Nucleus accumbens (tissue), 56 donors: Measurements from ENCODE around the gene GNA15.

Experiments used
- DNase-seq, 56 donors: peaks; one replicate each; lab custom pipeline; 2025; lab: John Stamatoyannopoulos, UW

The GNA15 gene

GRCh38 chr19:3119693-3120380, 16.0 kb upstream of the GNA15 start:
- peak in 3 of 56 donors; percentile 25 to 45 (median 32) for DNase-seq

- DNase-seq, result no peak
Measured at GRCh38 chr19:3120611-3121276, 15.1 kb upstream of the GNA15 start.

DNA sequence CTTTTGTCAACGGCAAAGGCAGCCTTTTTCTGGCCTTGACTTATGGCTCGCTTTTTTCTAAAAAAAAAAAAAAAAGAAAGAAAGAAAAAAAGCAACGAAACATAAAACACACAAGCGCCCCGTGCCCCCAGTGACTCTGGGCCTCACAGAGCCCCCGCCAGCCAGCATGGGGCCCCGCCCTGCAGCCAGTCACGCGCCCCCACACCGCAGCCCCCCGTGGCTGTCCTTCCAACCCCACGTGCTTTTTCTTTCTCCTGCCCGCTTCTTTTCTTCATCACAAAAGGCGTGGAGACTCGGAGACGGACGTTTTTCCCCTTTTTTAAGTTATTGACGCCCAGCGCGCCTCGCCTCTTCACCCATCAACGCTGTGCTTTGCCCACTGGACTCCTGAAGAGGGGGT, 14.4 kb upstream of the GNA15 start:
- DNase-seq, result no peak

DNA sequence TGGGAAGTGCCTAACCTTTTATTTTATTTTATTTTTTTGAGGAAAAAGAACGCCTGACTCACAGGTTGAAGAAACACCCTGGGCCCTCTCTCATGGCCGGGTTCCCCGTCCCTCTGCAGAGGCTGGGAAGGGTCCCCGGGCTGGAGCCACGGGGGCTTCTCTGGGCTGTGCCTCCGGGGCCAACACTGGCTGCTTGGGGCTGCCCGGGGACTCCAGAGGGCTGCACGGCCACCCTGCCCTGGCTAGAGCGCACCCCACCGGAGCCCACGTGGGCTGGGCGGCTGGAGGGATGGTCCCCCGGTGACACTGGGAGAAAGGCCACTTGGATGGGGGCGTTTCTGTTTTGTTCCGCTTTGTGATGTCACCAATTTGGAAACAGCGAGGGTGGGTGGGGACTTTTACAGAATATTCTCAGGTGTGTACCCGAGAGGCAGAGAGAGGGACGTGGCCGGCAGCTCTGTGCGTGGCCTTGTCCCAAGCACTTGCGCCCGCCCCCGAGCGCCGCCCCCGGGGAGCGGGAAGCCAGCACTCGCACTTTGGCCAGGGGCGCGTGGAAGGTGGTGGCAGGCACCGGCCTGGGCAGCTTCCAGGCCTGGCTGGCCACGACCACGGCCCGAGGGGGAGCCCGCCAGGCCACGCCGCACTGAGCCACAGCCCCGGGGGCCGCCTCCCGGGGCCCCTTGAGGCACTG, 13.9 kb upstream of the GNA15 start:
- DNase-seq, result no peak

DNA sequence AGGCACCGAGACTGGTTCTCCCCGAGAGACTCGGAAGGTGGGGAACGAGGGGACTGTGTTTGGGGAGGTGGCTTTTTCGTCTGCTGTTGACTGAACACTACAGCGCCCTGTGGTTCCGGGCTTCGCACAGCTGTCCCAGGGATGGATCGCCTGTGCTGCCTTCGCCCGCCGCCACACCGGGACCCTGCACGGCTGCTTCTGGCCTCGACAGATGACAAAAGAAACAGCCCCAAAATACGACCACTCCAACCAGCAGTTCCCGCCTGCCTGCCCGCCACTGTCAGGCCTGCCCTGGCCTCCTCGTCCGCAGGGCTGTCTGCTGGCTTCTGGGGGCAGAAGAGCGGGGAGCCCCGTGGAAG, 13.3 kb upstream of the GNA15 start:
- no peak for DNase-seq

DNA sequence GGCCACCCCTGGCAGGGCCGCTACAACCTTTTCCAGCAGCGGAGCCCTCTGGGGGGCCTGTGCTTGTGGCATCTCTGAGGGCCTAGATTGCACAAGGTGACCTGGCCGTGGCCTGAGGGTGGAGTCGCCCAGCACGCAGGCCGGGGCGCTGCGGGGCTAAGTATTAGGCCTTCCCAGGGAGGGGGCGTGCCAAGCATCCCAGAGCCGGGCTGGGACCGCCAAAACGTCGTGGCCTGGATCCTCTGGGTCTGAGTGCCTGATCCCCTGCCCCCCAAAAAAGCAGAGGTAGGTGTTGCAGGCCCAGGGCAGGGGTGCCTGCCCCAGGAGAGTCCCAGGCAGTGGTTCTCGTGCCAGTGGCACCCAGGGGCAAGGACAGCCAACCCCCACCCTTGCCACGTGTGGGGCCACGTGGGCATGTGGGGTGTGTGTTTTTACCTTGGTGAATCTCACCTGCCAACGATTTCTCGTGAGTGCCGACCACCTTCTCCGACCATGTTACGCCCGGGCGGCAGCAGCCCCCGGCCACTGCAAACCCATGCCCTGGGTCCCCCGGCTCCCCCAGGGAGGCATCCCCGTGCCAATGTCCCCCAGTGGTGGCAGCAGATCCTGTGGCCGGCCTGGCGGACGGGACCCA, 12.6 kb upstream of the GNA15 start:
- no peak for DNase-seq

- no peak for DNase-seq
Measured at GRCh38 chr19:3123956-3124355, 11.9 kb upstream of the GNA15 start.

- DNase-seq, result no peak
Measured at GRCh38 chr19:3124630-3125029, 11.2 kb upstream of the GNA15 start.

DNA sequence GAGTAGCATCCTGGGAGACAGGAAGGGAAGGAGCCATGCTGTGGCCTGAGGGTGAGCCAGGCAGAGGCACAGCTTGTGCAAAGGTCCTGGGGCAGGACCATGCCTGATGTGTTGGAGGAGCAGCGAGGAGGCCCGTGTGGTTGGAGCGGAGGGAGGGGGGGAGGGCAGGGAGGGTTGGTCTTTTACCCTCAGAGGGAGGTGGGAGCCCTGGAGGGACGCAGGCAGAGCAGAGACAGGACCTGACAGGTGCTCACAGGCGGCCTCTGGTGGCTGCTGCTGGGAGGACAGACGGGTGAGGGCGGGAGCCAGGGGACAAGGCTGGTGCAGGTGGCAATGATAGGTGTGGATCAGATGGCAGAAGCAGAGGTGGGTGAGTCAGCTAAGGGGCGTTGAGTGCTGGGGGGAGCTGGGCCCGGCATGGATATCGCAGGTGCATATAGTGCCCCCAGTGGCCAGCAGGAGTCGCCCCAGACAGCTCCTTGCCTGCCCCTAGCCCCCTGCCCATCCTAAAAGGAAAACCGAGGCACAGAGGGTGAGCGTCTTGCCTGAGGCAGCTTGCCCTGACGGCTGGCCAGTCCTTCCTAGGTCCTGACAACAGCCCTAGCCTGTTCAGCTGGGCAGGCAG, 9.8 kb upstream of the GNA15 start:
- DNase-seq, result peak in 5 of 56 donors; percentile 9 to 39 (median 33)

GRCh38 chr19:3129112-3129511, 6.7 kb upstream of the GNA15 start:
- no peak for DNase-seq

DNA sequence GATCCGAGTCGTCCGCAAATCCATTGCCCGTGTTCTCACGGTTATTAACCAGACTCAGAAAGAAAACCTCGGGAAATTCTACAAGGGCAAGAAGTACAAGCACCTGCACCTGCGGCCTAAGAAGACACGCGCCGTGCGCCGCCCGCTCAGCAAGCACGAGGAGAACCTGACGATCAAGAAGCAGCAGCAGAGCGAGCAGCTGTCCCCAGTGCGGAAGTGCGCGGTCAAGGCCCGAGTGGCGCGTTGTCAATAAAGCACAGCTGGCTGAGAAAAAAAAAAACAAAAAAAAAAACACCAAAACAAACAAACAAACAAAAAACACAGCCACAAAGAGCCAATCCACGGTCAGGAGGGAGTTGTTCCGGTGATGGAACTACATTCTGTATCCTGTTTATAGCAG, 4.7 kb upstream of the GNA15 start:
- no peak for DNase-seq

DNA sequence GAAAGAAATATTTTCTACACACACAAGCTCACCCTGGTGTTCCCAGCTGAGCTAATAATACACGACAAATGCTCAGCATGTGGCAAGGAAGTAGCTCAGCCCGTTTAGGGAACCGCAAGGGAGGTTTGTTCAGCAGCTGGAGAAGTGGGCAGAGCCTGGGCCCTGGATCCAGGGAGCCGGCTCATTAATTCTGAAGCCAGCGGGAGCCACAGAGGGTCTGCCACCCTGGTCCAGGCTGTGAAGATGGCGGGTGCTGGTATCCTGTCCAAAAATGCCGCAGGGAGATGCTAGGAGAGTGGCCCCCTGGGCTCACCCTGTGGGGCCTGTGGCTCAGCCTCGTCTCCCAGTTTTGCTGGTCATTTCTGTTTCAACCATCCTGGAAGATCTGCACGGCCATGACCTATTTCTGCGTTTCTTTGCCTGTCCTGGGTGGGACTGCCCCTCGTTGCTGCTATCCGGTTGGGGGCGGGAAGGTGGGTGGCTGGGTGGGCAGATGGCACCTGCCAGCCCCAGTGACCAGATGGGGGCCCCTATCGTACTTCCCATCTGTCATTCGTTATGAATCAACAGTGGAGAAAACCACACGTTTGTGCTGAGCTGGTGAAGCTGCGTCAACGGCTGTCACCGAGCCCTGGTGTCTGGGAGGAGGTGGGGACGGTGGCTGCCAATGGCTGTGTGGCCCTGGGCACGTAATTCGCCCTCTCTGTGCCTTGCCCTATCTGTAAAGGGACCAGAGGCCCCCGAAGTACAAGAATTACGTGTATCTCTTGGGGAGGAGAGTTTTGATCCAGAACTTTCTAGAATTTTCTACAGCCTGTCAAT, 2.7 kb upstream of the GNA15 start:
- DNase-seq, result no peak

DNA sequence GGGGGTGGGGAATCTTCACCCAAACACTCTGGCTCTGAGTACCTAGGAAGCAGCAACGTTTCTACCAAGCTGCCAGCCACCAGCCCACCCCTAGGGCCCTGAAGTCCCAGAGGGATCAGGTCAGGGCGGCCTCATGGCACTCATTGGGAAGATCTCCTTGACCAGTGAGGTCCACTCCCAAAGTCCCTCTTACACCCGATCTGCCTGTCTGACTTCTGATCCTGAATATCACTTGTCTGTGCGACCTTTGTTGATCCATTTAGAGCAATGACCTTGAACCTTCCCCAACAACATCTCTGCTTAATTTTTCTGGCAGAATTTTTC, 2.1 kb upstream of the GNA15 start:
- DNase-seq, result no peak

DNA sequence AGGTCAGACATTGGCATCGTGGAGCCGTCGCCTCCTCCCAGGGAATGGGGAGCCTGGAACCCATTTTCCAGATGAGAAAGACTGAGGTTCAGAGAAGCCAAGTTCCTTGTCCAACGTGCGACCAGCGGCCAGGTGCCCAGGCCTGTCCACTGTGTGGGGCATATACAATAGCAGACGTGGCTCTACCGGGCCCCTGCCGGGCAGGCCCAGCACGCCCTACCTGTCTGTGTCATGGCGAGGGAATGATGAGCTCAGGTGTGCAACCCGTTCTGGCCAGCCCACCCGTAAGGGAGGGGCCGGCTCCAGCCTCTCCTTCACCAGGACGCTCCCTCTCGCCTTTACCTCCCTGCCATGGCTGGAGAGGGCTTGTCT, 837 bp downstream of the GNA15 start:
- DNase-seq, result no peak

- no peak for DNase-seq
Measured at GRCh38 chr19:3137119-3137518, 1.3 kb downstream of the GNA15 start.

- DNase-seq, result no peak
Measured at GRCh38 chr19:3138268-3138667, 2.4 kb downstream of the GNA15 start.

DNA sequence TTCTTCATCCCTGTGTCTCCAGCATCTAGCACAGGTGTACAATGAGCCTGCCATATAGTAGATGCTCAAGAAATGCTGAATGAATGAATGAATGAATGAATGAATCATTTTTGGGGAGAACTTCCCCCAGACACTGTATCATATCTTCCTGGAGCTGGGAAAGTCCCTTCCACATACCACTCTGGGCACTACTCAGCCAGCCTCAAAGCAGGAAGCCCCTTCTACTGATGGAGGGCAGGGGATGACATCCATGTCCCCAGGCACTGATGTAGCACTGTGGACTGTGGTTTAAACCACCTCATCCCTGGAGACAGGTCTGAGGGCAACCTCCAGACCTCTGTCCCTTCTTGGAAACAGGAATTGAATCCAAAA, 4.8 kb downstream of the GNA15 start:
- DNase-seq, result no peak

- no peak for DNase-seq
Measured at GRCh38 chr19:3142292-3142670, 6.4 kb downstream of the GNA15 start.

- no peak for DNase-seq
Measured at GRCh38 chr19:3142781-3143337, 7.0 kb downstream of the GNA15 start.
